MM.1S (cell line): ENCODE data around the gene EFNA4.

Experiments used
- DNase-seq: peaks from one replicate; pipeline ENCODE4 v3.0.0-alpha.2; 2015
- H2AFZ ChIP-seq: fragments of 300-600 bp; sonication (generic); 2 replicates; pipeline ENCODE4 v1.6.0; 2016; ENCODE audit warnings: antibody characterized with exemption, low read length
- H3F3A ChIP-seq: fragments of 300-600 bp; sonication (generic); 2 replicates; pipeline ENCODE4 v1.6.1; 2016; ENCODE audit warnings: mild to moderate bottlenecking, antibody characterized with exemption, low read length, moderate library complexity, mixed read lengths; ENCODE audit not compliant: insufficient read depth
- H3K27ac ChIP-seq: fragments of 300-600 bp; sonication (generic); 2 replicates; pipeline ENCODE4 v1.5.1; 2016; ENCODE audit warnings: mild to moderate bottlenecking, low read length
- H3K27me3 ChIP-seq: fragments of 300-600 bp; sonication (generic); replicated peaks from 2 replicates; pipeline ENCODE4 v1.6.0; 2016; ENCODE audit warnings: low read length; ENCODE audit not compliant: insufficient read depth
- H3K36me3 ChIP-seq: fragments of 300-600 bp; sonication (generic); replicated peaks from 2 replicates; pipeline ENCODE4 v1.6.1; 2016; ENCODE audit warnings: mild to moderate bottlenecking, low read length, mixed read lengths; ENCODE audit not compliant: insufficient read depth
- H3K4me1 ChIP-seq: fragments of 300-600 bp; sonication (generic); 2 replicates; pipeline ENCODE4 v1.6.1; 2016; ENCODE audit warnings: low read length, mixed read lengths
- H3K4me2 ChIP-seq: fragments of 300-600 bp; sonication (generic); 2 replicates; pipeline ENCODE4 v1.6.0; 2016; ENCODE audit warnings: low read depth, low read length
- H3K4me3 ChIP-seq: fragments of 300-600 bp; sonication (generic); 2 replicates; pipeline ENCODE4 v1.5.1; 2016; ENCODE audit warnings: low read length, mixed read lengths
- H3K79me2 ChIP-seq: fragments of 300-600 bp; sonication (generic); 2 replicates; pipeline ENCODE4 v1.6.1; 2016; ENCODE audit warnings: mixed run types, low read length, mixed read lengths
- H3K9ac ChIP-seq: fragments of 300-600 bp; sonication (generic); 2 replicates; pipeline ENCODE4 v1.6.1; 2016; ENCODE audit warnings: low read length, mixed read lengths
- H3K9me2 ChIP-seq: fragments of 300-600 bp; sonication (generic); replicated peaks from 2 replicates; pipeline ENCODE4 v1.6.1; 2016; ENCODE audit warnings: mild to moderate bottlenecking, low read length, mixed read lengths; ENCODE audit not compliant: insufficient read depth
- H3K9me3 ChIP-seq: fragments of 300-600 bp; sonication (generic); replicated peaks from 2 replicates; pipeline ENCODE4 v1.6.1; 2016; ENCODE audit warnings: mild to moderate bottlenecking, low read length, mixed read lengths; ENCODE audit not compliant: insufficient read depth
- H4K20me1 ChIP-seq: fragments of 300-600 bp; sonication (generic); 2 replicates; pipeline ENCODE4 v1.6.1; 2016; ENCODE audit warnings: mild to moderate bottlenecking, low read length, moderate library complexity, mixed read lengths; ENCODE audit not compliant: insufficient read depth
- EZH2 ChIP-seq: fragments of 300-600 bp; sonication (generic); optimal IDR thresholded peaks from 2 replicates; pipeline ENCODE3; 2017; ENCODE audit warnings: low read depth, mild to moderate bottlenecking, antibody characterized with exemption, low read length, mixed read lengths
- EZH2phosphoT487 ChIP-seq: fragments of 300-600 bp; sonication (generic); IDR thresholded peaks from 2 replicates; pipeline ENCODE4 v1.6.1; 2018; ENCODE audit warnings: antibody characterized with exemption, low read length
- TF ChIP-seq, protein P1 (sequence below): fragments of 300-600 bp; sonication (generic); IDR thresholded peaks from 2 replicates; pipeline ENCODE4 v1.5.1; 2016; ENCODE audit warnings: antibody characterized with exemption, low read length, mixed read lengths

EFNA4 gene

GRCh38 chr1:155078469-155079209 is 15.1 kb downstream of the EFNA4 start, which contains the start of gene EFNA3:
EFNA3 (plus strand) TSS chr1:155078837; CDS start chr1:155078942, 105 bp downstream.
- DNase-seq = peak; percentile 55
- Histone ChIP-seq H3K36me3 (no peaks in the 10 kb centered on the region), H3K9me2 (no peaks in the 10 kb centered on the region), H4K20me1 (no peaks in the 10 kb centered on the region), H2AFZ (no peak within 1 kb of the TSS), H3K79me2 (no peaks in the 10 kb centered on the region), H3K4me2 (peak within 1 kb of the TSS; percentile 89), H3K4me1 (peaks cover 54% of the 10 kb centered on the region), H3K9ac (no peak within 1 kb of the TSS), H3K9me3 (no peaks in the 10 kb centered on the region), H3K27me3 (peaks cover 48% of the 10 kb centered on the region), H3F3A (peaks cover 21% of the 10 kb centered on the region), H3K27ac (no peak within 1 kb of the TSS), H3K4me3 (peak within 1 kb of the TSS; percentile 46)
- no peak for TF ChIP-seq EZH2

- Histone ChIP-seq H3K9ac (no peak overlapping the region), H3K27me3 (peaks cover 52% of the 10 kb centered on the region), H3K9me2 (no peaks in the 10 kb centered on the region), H3K4me1 (peaks cover 54% of the 10 kb centered on the region), H3K4me2 (peak overlapping the region; percentile 89), H2AFZ (no peak overlapping the region), H3K27ac (no peak overlapping the region), H3K9me3 (no peaks in the 10 kb centered on the region), H3F3A (peaks cover 21% of the 10 kb centered on the region), H3K79me2 (no peaks in the 10 kb centered on the region), H4K20me1 (no peaks in the 10 kb centered on the region), H3K36me3 (no peaks in the 10 kb centered on the region), H3K4me3 (peak overlapping the region; percentile 46)
- TF ChIP-seq EZH2 = peak; percentile 98
- TF ChIP-seq, protein P1, sequence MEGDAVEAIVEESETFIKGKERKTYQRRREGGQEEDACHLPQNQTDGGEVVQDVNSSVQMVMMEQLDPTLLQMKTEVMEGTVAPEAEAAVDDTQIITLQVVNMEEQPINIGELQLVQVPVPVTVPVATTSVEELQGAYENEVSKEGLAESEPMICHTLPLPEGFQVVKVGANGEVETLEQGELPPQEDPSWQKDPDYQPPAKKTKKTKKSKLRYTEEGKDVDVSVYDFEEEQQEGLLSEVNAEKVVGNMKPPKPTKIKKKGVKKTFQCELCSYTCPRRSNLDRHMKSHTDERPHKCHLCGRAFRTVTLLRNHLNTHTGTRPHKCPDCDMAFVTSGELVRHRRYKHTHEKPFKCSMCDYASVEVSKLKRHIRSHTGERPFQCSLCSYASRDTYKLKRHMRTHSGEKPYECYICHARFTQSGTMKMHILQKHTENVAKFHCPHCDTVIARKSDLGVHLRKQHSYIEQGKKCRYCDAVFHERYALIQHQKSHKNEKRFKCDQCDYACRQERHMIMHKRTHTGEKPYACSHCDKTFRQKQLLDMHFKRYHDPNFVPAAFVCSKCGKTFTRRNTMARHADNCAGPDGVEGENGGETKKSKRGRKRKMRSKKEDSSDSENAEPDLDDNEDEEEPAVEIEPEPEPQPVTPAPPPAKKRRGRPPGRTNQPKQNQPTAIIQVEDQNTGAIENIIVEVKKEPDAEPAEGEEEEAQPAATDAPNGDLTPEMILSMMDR = no peak
- TF ChIP-seq EZH2phosphoT487 = no peak; the same call in 1 of the 2 replicates
- no peak for DNase-seq
Observed at GRCh38 chr1:155079210-155079486, 15.6 kb downstream of the EFNA4 start.

DNA sequence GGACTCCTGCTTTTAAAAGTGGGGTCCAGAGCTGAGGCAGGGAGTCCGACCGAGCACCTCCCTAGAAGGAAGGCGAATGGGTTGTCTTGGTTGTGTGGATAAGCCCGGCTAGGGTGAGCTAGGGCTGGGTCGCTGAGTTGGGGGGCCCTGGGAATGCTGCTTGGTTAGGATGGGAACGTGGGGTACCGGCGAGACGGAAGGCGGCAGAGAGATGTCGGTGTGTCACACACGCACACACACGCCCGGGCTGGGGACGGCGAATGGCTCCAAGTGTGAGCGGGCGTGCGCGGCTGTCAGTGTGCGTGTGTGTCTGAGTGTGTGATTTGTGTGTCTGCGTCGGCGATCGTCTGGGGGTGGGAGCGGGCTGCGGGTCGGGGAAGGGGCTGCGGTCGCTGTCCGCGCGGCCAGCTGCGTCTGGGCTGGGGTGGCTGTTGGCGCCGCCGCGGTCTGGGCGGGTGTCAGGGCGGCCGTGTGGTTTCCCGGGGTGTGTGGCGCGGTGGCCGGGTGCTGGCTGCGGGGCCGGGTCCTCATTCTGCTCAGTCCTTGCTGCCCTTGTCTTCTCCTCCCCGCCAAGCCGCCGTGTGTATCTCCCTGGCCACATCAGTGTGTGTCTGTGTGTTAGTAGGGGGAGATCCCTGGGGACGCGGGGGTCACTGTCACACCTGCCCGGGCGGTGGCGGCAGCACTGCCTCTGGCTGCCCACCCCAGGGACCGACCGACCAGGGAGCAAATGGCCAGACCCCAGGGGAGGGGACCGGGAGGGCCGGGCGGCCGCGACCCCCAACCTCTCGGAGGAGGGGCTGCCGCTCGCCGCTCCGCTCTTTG is 16.2 kb downstream of the EFNA4 start:
- Histone ChIP-seq H2AFZ (no peak overlapping the region), H3K9me2 (no peaks in the 10 kb centered on the region), H3K36me3 (no peaks in the 10 kb centered on the region), H3K4me1 (peaks cover 58% of the 10 kb centered on the region), H4K20me1 (no peaks in the 10 kb centered on the region), H3K4me2 (peak overlapping the region; percentile 89), H3F3A (peaks cover 21% of the 10 kb centered on the region), H3K27me3 (peaks cover 52% of the 10 kb centered on the region), H3K4me3 (peak overlapping the region; percentile 46), H3K9ac (no peak overlapping the region), H3K9me3 (no peaks in the 10 kb centered on the region), H3K27ac (no peak overlapping the region), H3K79me2 (no peaks in the 10 kb centered on the region)
- TF ChIP-seq, protein P1 = no peak
- peak; percentile 31 for TF ChIP-seq EZH2
- TF ChIP-seq EZH2phosphoT487 = no peak
- no peak for DNase-seq
